Endothelial cell of umbilical vein (primary cell): ENCODE results near the gene RTN4RL1. TPM values are rescaled to one million over a fixed set of nuclear protein-coding genes. Genes with fewer than 3 reads are reported as not detected.
A peak's percentile ranks its signal among the peaks of the same experiment; 100 is the strongest.

Experiments
- BruUV-seq: library from RNA; stranded (reverse); fragments of 400-500 nt; replicated peaks from 2 replicates; lab custom pipeline; 2021; lab: Mats Ljungman, UMichigan
- CTCF ChIA-PET: fragments of 300-600, 350-600 bp; sonication (Branson Sonifier 250); formaldehyde crosslinking; loops from one replicate; lab custom pipeline; 2021; ENCODE audit warnings: antibody characterized with exemption, inconsistent platforms; lab: Charles Lee
- POLR2A ChIA-PET: fragments of 300-600, 350-600 bp; sonication (Branson Sonifier 250); formaldehyde crosslinking; loops from one replicate; lab custom pipeline; 2021; ENCODE audit warnings: antibody characterized with exemption, inconsistent platforms; lab: Charles Lee
- DNase-seq: peaks from one replicate; pipeline ENCODE4 v3.0.0-alpha.2; 2011; ENCODE audit warnings: low read depth, low spot score
- FAIRE-seq: peaks from 2 replicates; lab custom pipeline; 2011; peaks lifted over from hg19 to GRCh38; lab: Jason Lieb, UNC
- H2AFZ ChIP-seq: 2 replicates; pipeline ENCODE4 v1.6.0; 2012; ENCODE audit warnings: low read depth, low read length, control low read depth, inconsistent platforms
- H3K27ac ChIP-seq: 2 replicates; pipeline ENCODE4 v1.5.1; 2011; ENCODE audit warnings: low read depth, mild to moderate bottlenecking, control low read depth, low read length, moderate library complexity; ENCODE audit not compliant: insufficient read depth
- H3K27me3 ChIP-seq, 2 experiments: 2 replicates each; pipeline versions ENCODE4 v1.6.0 to v1.6.1; 2011; ENCODE audit warnings: low read length in 2 of 2, mixed read lengths in 1 of 2; ENCODE audit not compliant: control insufficient read depth in 2 of 2, insufficient read depth in 2 of 2
- H3K36me3 ChIP-seq, 2 experiments: 2 replicates in 1 of 2; 3 replicates in 1 of 2; pipeline ENCODE4 v1.5.1; 2011; ENCODE audit warnings: low read length in 2 of 2, mild to moderate bottlenecking in 1 of 2, moderate library complexity in 1 of 2; ENCODE audit not compliant: control insufficient read depth in 2 of 2, insufficient read depth in 2 of 2; ENCODE audit errors: extremely low read depth in 1 of 2
- H3K4me1 ChIP-seq: 3 replicates; pipeline ENCODE4 v1.5.1; 2011; ENCODE audit warnings: mild to moderate bottlenecking, low read length; ENCODE audit not compliant: control insufficient read depth, insufficient read depth; ENCODE audit errors: extremely low read depth
- H3K4me2 ChIP-seq: 2 replicates; pipeline ENCODE4 v1.6.1; 2011; ENCODE audit warnings: low read length, control low read depth, mixed read lengths; ENCODE audit not compliant: insufficient read depth
- H3K4me3 ChIP-seq, 3 experiments: fragments of 200-600 bp in 1 of 3; sonication (generic), shearing (Covaris generic) in 1 of 3; replicated peaks in 1 of 3; 2 replicates each; pipeline ENCODE4 v1.5.1; 2011 to 2016; ENCODE audit warnings: control low read depth in 3 of 3, low read length in 3 of 3, mild to moderate bottlenecking in 2 of 3, inconsistent platforms in 1 of 3, low read depth in 1 of 3, moderate library complexity in 1 of 3; ENCODE audit not compliant: insufficient read depth in 1 of 3
- H3K79me2 ChIP-seq: 2 replicates; pipeline ENCODE4 v1.6.0; 2012; ENCODE audit warnings: low read length, inconsistent platforms; ENCODE audit not compliant: control insufficient read depth, insufficient read depth
- H3K9ac ChIP-seq: replicated peaks from 2 replicates; pipeline ENCODE3; 2011; ENCODE audit warnings: low read length, control low read depth; ENCODE audit not compliant: insufficient read depth; ENCODE audit errors: extremely low read depth
- H3K9me1 ChIP-seq: replicated peaks from 3 replicates; pipeline ENCODE4 v1.6.0; 2011; ENCODE audit warnings: mild to moderate bottlenecking, low read length; ENCODE audit not compliant: control insufficient read depth, insufficient read depth; ENCODE audit errors: extremely low read depth
- H3K9me3 ChIP-seq: replicated peaks from 2 replicates; pipeline ENCODE4 v1.5.1; 2012; ENCODE audit warnings: low read length, inconsistent platforms; ENCODE audit not compliant: control insufficient read depth, insufficient read depth
- H4K20me1 ChIP-seq: replicated peaks from 2 replicates; pipeline ENCODE3; 2011; ENCODE audit warnings: mild to moderate bottlenecking, low read length; ENCODE audit not compliant: control insufficient read depth, insufficient read depth; ENCODE audit errors: extremely low read depth
- EZH2 ChIP-seq: IDR thresholded peaks from 2 replicates; pipeline ENCODE4 v1.6.1; 2012; ENCODE audit warnings: borderline replicate concordance, low read depth, mild to moderate bottlenecking, moderate library complexity, low read length, inconsistent platforms; ENCODE audit not compliant: severe bottlenecking
- FOS ChIP-seq: IDR thresholded peaks from 2 replicates; pipeline ENCODE4 v1.6.1; 2011; ENCODE audit warnings: mild to moderate bottlenecking, low read length, moderate library complexity, borderline replicate concordance; ENCODE audit not compliant: insufficient read depth
- GATA2 ChIP-seq: IDR thresholded peaks from 2 replicates; pipeline ENCODE4 v1.7.0; 2011; ENCODE audit warnings: low read depth, mild to moderate bottlenecking, moderate library complexity, mixed read lengths, low read length; ENCODE audit not compliant: insufficient read length, insufficient read depth
- JUN ChIP-seq: IDR thresholded peaks from 2 replicates; pipeline ENCODE4 v1.6.1; 2011; ENCODE audit warnings: borderline replicate concordance, low read depth; ENCODE audit not compliant: insufficient read length, insufficient read depth
- MYC ChIP-seq: IDR thresholded peaks from one replicate; pipeline ENCODE4 v1.6.1; 2011; ENCODE audit warnings: mild to moderate bottlenecking, low read depth, low read length
- POLR2A ChIP-seq: IDR thresholded peaks from 2 replicates; pipeline ENCODE4 v1.6.1; 2012; ENCODE audit warnings: low read depth, mild to moderate bottlenecking, control low read depth, low read length
- POLR2AphosphoS5 ChIP-seq: IDR thresholded peaks from 2 replicates; pipeline ENCODE4 v1.6.1; 2012; ENCODE audit warnings: low read depth, mild to moderate bottlenecking, control low read depth, low read length, moderate library complexity; ENCODE audit not compliant: insufficient read depth
- dilution Hi-C: fragments of 300-500 bp; cut with MboI; formaldehyde crosslinking; loops from one replicate; pipeline ENCODE4 v1.15.0; 2019; ENCODE audit warnings: low sequenced_read_pairs; ENCODE audit not compliant: extremely low pct_ligation_motif_present
- intact Hi-C: fragments of 100-400 bp; cut with micrococcal nuclease; formaldehyde crosslinking; loops from one replicate; pipeline ENCODE4 v1.10.0; 2022
- polyA plus RNA-seq, 4 experiments: library from polyadenylated mRNA; depleted of rRNA in 3 of 4; stranded (reverse) in 3 of 4; unstranded in 1 of 4; fragments of >200 nt; gene quantifications; 2 replicates each; pipeline versions ENCODE4 v1.2.1 to v1.2.3, GENCODE V29; 2011 to 2012; ENCODE audit warnings: missing spikeins in 1 of 4
- total RNA-seq: library from RNA; stranded (reverse); gene quantifications from 2 replicates; pipeline ENCODE4 v1.2.3, GENCODE V29; 2021
- TF ChIP-seq, protein P1 (sequence below): IDR thresholded peaks from 2 replicates; pipeline ENCODE4 v1.6.1; 2011; ENCODE audit not compliant: insufficient read depth, insufficient read length
- TF ChIP-seq, protein P2 (sequence below), 2 donors: IDR thresholded peaks; 1 replicate in 1 of 2; 2 replicates in 1 of 2; pipeline ENCODE4 v1.5.1; 2011; ENCODE audit warnings: low read length in 2 of 2, mild to moderate bottlenecking in 2 of 2, moderate library complexity in 2 of 2, control low read depth in 1 of 2, inconsistent platforms in 1 of 2, low read depth in 1 of 2; ENCODE audit not compliant: insufficient read depth in 1 of 2; ENCODE audit errors: extremely low read depth in 1 of 2

The RTN4RL1 gene
- total and polyA plus RNA-seq, 2 donors (not counting 3 experiments of a cell fraction or from before 2014, with no cell fraction given): 0.04 TPM; not detected in 1

DNA sequence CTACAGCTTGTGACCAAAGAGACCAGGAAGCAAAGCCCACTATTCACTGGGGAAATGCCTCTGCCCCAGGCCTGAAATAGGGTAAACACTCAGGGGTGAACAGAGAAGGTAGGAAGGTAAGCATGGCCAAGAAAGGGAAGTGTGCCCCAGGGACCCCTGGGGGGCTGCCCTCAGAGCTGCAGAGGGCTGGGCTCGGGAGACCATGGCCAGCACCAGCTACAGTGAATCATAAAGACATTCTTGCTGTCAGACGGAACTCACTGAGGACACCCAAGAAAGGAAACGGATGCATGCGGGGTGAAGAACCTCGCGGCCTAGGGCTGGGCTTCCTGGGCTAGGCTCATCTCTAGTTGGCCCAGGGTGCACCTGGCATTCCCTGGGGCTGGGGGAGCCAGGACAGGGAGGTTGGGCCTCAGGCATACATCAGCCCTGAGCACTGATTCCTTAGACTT lies 39.4 kb upstream of the RTN4RL1 start:
- no peak overlapping the region for H2AFZ ChIP-seq
- peaks cover 8% of the 10 kb centered on the region for H3K79me2 ChIP-seq
- ChIA-PET POLR2A (no interaction called here), CTCF (interaction anchor here (0.9 to 17.2 kb wide), 7 partner anchors 9 to 217 kb away, joined by 3 to 455 read pairs (median 5); partner anchors contain the start of gene HIC1)
- H3K4me3 ChIP-seq: no peak overlapping the region
- no peaks in the 10 kb centered on the region for H3K27me3 ChIP-seq
- intact Hi-C loops: no loop called here
- peak overlapping the region; percentile 78 for H3K27ac ChIP-seq
- TF ChIP-seq GATA2 (no peak), MYC (no peak), EZH2 (no peak), POLR2A (no peak), FOS (no peak), POLR2AphosphoS5 (no peak), JUN (no peak)
- TF ChIP-seq, protein P1, sequence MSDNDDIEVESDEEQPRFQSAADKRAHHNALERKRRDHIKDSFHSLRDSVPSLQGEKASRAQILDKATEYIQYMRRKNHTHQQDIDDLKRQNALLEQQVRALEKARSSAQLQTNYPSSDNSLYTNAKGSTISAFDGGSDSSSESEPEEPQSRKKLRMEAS: no peak
- TF ChIP-seq, protein P2, sequence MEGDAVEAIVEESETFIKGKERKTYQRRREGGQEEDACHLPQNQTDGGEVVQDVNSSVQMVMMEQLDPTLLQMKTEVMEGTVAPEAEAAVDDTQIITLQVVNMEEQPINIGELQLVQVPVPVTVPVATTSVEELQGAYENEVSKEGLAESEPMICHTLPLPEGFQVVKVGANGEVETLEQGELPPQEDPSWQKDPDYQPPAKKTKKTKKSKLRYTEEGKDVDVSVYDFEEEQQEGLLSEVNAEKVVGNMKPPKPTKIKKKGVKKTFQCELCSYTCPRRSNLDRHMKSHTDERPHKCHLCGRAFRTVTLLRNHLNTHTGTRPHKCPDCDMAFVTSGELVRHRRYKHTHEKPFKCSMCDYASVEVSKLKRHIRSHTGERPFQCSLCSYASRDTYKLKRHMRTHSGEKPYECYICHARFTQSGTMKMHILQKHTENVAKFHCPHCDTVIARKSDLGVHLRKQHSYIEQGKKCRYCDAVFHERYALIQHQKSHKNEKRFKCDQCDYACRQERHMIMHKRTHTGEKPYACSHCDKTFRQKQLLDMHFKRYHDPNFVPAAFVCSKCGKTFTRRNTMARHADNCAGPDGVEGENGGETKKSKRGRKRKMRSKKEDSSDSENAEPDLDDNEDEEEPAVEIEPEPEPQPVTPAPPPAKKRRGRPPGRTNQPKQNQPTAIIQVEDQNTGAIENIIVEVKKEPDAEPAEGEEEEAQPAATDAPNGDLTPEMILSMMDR (IDR thresholded peaks at IDR 0.05; ENCODE audit: extremely low read depth in 1 of 2, insufficient read depth in 1 of 2, low read depth in 1 of 2, low read length in 2 of 2): no peak
- DNase-seq (no peak), FAIRE-seq (no peak)
- no peak overlapping the region for H3K4me2 ChIP-seq
- H3K9me3 ChIP-seq: no peaks in the 10 kb centered on the region
- no peaks in the 10 kb centered on the region for H3K9me1 ChIP-seq
- peaks cover 0 to 13% of the 10 kb centered on the region in 2 experiments for H3K36me3 ChIP-seq
- H3K4me1 ChIP-seq: peaks cover 51% of the 10 kb centered on the region
- no TSS peak for BruUV-seq
- H3K9ac ChIP-seq: no peak overlapping the region
- dilution Hi-C loops: no loop called here
- no peaks in the 10 kb centered on the region for H4K20me1 ChIP-seq
